HEK293T (cell line): ENCODE data around the gene RFNG.

Experiments
- CTCF ChIA-PET: fragments of 350-600 bp; formaldehyde crosslinking; extraction: SDS; loops from one replicate; lab custom pipeline; 2021; ENCODE audit warnings: antibody characterized with exemption, inconsistent platforms; lab: Yijun Ruan, JAX
- POLR2A ChIA-PET: fragments of 350-600 bp; formaldehyde crosslinking; extraction: SDS; loops from one replicate; lab custom pipeline; 2020; ENCODE audit warnings: antibody characterized with exemption, inconsistent platforms; lab: Yijun Ruan, JAX
- DNase-seq: peaks from one replicate; pipeline ENCODE4 v3.0.0; 2012; ENCODE audit warnings: mixed read lengths; ENCODE audit errors: extremely low spot score
- ARNT ChIP-seq: fragments of 450-650 bp; IDR thresholded peaks from 2 replicates; pipeline ENCODE4 v1.6.1; 2017; ENCODE audit warnings: mild to moderate bottlenecking
- BHLHE40 ChIP-seq: fragments of 450-650 bp; IDR thresholded peaks from 2 replicates; pipeline ENCODE4 v1.6.1; 2016; ENCODE audit warnings: mild to moderate bottlenecking, moderate library complexity, borderline replicate concordance
- CTBP1 ChIP-seq: fragments of 450-650 bp; IDR thresholded peaks from 2 replicates; pipeline ENCODE4 v1.6.1; 2016; ENCODE audit warnings: borderline replicate concordance
- ELF4 ChIP-seq: fragments of 450-650 bp; IDR thresholded peaks from 2 replicates; pipeline ENCODE4 v1.6.1; 2017; ENCODE audit warnings: antibody characterized with exemption
- FOXA1 ChIP-seq: fragments of 450-650 bp; IDR thresholded peaks from 2 replicates; pipeline ENCODE4 v1.6.1; 2016; ENCODE audit warnings: mild to moderate bottlenecking
- FOXK2 ChIP-seq: fragments of 450-650 bp; IDR thresholded peaks from 2 replicates; pipeline ENCODE4 v1.6.1; 2016; ENCODE audit warnings: mild to moderate bottlenecking
- FOXM1 ChIP-seq: fragments of 450-650 bp; IDR thresholded peaks from 2 replicates; pipeline ENCODE4 v1.6.1; 2017; ENCODE audit warnings: mild to moderate bottlenecking, borderline replicate concordance
- HDGF ChIP-seq: fragments of 450-650 bp; IDR thresholded peaks from 2 replicates; pipeline ENCODE4 v1.6.1; 2017; ENCODE audit warnings: antibody characterized with exemption, borderline replicate concordance
- L3MBTL2 ChIP-seq: fragments of 450-650 bp; conservative IDR thresholded peaks from 2 replicates; pipeline ENCODE4 v1.6.1; 2016; ENCODE audit warnings: mild to moderate bottlenecking
- LEF1 ChIP-seq: fragments of 450-650 bp; IDR thresholded peaks from 2 replicates; pipeline ENCODE4 v1.6.1; 2017; ENCODE audit warnings: mild to moderate bottlenecking, borderline replicate concordance
- NFRKB ChIP-seq: fragments of 450-650 bp; IDR thresholded peaks from 2 replicates; pipeline ENCODE4 v1.6.1; 2016; ENCODE audit warnings: mild to moderate bottlenecking, moderate library complexity
- SP1 ChIP-seq: fragments of 450-650 bp; IDR thresholded peaks from 2 replicates; pipeline ENCODE4 v1.6.1; 2017
- SUZ12 ChIP-seq: fragments of 450-650 bp; IDR thresholded peaks from 2 replicates; pipeline ENCODE4 v1.6.1; 2016; ENCODE audit warnings: mild to moderate bottlenecking
- TARDBP ChIP-seq: fragments of 450-650 bp; IDR thresholded peaks from 2 replicates; pipeline ENCODE4 v1.6.1; 2016
- ZNF384 ChIP-seq: fragments of 450-650 bp; IDR thresholded peaks from 2 replicates; pipeline ENCODE4 v1.6.1; 2016
- TF ChIP-seq, protein P1 (sequence below): fragments of 450-650 bp; IDR thresholded peaks from 2 replicates; pipeline ENCODE4 v1.6.1; 2016

The RFNG gene

DNA sequence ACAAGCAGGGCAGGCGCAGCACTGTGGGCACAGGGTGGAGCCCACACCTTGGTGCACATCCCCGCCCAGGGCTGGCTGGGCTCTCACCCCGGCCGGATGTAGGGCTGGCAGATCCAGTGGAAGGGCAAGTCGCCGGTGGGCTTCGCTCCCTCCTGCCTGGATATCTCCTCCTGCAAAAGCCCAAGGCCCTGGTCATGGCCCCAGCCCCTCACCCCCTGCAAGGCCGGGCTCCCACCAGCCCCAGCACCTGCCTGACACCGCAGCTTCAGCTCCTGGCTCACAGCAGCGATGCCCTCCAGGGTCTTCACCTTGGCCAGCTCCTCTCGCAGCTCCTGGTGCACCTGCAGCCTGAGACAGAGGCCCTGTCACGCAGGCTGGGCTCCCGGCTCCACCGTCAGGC lies 9.0 kb upstream of the RFNG start:
- TF ChIP-seq CTBP1 (no peak), TARDBP (no peak), SP1 (no peak), FOXM1 (no peak), ELF4 (no peak), FOXK2 (no peak), NFRKB (no peak)
- CTCF ChIA-PET, result no interaction called here
- POLR2A ChIA-PET, result interaction anchor here (1.1 to 6.8 kb wide), 5 partner anchors 6 to 38 kb away, joined by 3 to 46 read pairs (median 4); partner anchors contain the start of genes DCXR, FASN, GPS1 and RAC3
- DNase-seq, result no peak

- TF ChIP-seq FOXK2, result no peak
- TF ChIP-seq ELF4, result no peak
- TF ChIP-seq FOXM1, result no peak
- TF ChIP-seq SP1, result no peak
- TF ChIP-seq HDGF, result no peak
- TF ChIP-seq SUZ12, result no peak
- TF ChIP-seq, protein P1, sequence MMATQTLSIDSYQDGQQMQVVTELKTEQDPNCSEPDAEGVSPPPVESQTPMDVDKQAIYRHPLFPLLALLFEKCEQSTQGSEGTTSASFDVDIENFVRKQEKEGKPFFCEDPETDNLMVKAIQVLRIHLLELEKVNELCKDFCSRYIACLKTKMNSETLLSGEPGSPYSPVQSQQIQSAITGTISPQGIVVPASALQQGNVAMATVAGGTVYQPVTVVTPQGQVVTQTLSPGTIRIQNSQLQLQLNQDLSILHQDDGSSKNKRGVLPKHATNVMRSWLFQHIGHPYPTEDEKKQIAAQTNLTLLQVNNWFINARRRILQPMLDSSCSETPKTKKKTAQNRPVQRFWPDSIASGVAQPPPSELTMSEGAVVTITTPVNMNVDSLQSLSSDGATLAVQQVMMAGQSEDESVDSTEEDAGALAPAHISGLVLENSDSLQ, result no peak
- TF ChIP-seq NFRKB, result no peak
- no peak for TF ChIP-seq BHLHE40
- TF ChIP-seq LEF1, result no peak
- TF ChIP-seq CTBP1, result no peak
- no peak for TF ChIP-seq FOXA1
- no peak for TF ChIP-seq ZNF384
- TF ChIP-seq L3MBTL2, result no peak
- POLR2A ChIA-PET, result interaction anchor here (1.1 to 1.9 kb wide), 3 partner anchors 22 to 38 kb away, joined by 3 to 6 read pairs (median 4); partner anchors contain the start of genes DCXR and FASN
- DNase-seq, result no peak
- CTCF ChIA-PET, result no interaction called here
Measured at GRCh38 chr17:82060001-82060380, 8.4 kb upstream of the RFNG start.

DNA sequence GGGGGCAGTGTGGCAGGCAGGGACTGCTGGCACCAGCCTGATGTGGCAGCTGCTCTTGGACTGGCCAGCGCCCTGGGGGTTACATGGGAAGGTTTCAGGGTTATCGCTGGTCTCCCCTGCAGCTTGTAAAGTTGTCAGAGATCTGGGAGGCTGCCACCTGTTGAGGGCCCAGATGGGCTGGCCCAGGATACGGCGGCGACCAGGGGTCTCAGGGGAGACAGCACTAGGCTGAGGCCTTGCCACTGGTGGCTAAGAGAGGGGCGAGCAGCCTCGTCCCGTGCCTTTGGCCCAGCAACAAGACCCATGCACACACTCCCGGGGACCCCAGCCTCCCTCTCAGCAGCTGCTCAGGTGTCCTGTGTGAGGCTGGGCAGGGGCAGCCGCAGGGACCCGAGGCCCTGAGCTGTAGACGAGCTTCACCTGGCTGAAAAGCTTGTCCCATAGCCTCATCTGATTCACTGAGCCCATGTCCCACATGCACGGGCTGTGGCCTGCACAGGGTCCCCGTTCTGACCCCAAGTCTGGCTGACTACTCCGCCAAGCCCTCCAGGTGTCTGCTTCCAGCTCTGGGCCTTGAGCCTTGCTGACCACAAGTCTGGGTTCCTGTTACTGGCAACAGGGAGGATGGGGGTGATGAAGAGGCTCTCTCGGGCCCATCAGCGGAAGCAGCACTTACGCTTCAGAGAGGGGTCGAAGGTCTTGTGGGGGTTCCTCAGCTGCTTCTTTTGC lies 7.8 kb upstream of the RFNG start:
- no peak for DNase-seq
- TF ChIP-seq BHLHE40 (no peak), NFRKB (no peak), SP1 (no peak), FOXM1 (no peak)
- ChIA-PET CTCF (no interaction called here), POLR2A (interaction anchor here (0.9 to 1.9 kb wide), 4 partner anchors 9 to 39 kb away, joined by 3 to 6 read pairs (median 4); partner anchors contain the start of genes DCXR and FASN)

GRCh38 chr17:82058855-82059249 lies 7.2 kb upstream of the RFNG start:
- CTCF ChIA-PET, result no interaction called here
- no peak for DNase-seq
- TF ChIP-seq ELF4 (no peak), SUZ12 (no peak), ARNT (no peak), SP1 (no peak), TARDBP (no peak), FOXA1 (no peak), HDGF (no peak), ZNF384 (no peak), FOXM1 (no peak), FOXK2 (no peak)
- TF ChIP-seq, protein P1, result no peak
- POLR2A ChIA-PET, result interaction anchor here (0.9 to 1.2 kb wide), 2 partner anchors 8 to 11 kb away, joined by 3 to 4 read pairs; no protein-coding TSS in a partner anchor

DNA sequence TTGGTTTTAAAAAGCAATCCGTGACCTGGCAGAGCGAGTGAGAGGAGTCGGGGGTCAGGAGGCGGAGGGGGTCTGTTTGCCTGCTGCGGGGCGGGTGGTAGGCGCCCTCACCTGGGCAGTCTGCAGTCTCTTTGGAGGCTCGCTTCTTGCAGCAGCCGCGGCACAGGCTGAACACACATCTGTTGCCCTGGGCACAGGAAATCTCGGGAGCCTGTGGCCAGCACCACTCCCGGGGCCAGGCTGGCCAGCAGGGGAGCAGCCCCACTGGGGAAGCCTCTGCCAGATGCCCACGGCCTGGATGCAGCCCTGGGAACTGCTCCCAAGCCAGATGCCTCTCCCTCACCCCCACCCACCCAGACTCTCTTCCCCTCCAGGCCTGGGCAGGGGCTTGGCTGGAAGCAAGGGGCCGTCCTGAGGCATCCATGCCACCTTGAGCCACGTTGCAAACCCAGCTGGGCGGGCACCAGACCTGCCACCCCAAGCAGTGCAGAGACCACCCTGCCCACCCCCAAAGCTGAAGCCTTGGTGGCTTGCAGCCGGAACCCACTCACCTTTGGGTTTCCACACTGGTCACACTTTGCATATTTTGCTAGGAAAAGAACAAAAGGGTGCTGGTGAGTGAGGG lies 6.7 kb upstream of the RFNG start:
- no peak for TF ChIP-seq ZNF384
- no peak for TF ChIP-seq ELF4
- no peak for TF ChIP-seq SP1
- no peak for TF ChIP-seq TARDBP
- TF ChIP-seq NFRKB, result no peak
- TF ChIP-seq ARNT, result no peak
- no peak for TF ChIP-seq FOXM1
- TF ChIP-seq FOXA1, result no peak
- TF ChIP-seq BHLHE40, result no peak
- no peak for TF ChIP-seq FOXK2
- TF ChIP-seq, protein P1, result no peak
- no peak for TF ChIP-seq SUZ12
- CTCF ChIA-PET, result no interaction called here
- no peak for DNase-seq
- POLR2A ChIA-PET, result interaction anchor here (0.9 to 1.2 kb wide), 2 partner anchors 8 to 11 kb away, joined by 3 to 4 read pairs; no protein-coding TSS in a partner anchor

DNA sequence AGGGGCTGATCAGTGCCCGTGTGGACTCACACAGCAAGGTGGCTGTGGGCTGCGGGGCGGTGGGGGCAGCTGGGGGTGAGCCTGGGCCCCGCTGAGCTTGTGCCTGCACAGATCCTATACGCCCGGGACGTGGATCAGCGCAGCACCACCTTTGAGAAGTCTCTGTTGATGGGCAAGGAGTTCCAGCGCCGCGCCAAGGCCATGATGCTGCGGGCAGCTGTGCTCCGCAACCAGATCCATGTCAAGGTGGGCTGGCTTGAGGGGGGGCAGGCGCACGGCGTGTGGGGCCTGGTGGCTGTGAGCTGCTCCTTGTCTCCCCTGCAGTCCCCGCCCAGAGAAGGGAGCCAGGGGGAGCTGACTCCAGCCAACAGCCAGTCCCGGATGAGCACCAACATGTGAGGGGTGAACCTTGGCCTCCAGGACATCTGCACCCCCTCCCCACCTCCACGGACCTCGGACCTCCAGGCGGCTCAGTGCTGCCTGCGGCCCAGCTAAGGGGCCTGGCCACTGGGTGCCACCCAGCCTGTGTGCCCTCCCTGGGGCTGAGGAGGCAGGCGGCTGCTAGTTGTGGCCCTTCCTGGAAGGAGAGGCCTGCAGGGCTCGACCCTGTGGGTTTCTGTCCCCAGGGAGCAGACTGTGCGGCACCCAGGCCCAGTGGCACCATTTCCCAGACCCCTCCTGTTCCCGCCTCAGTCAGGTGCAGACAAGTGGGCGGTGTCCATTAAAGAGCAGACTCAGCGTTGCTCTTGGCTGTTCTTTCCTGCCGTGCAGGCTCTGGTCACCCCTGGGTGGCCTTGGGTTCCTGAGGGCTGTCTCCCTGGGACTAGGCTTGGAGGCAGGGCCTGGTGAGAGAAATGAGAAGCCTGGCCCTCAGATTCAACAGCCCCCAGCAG lies 5.4 kb upstream of the RFNG start:
- CTCF ChIA-PET, result no interaction called here

More for the DNA sequence above, 5.4 kb upstream of the RFNG start:
- no peak for DNase-seq
- TF ChIP-seq L3MBTL2 (no peak), FOXK2 (no peak), ARNT (no peak), FOXA1 (no peak), SP1 (no peak), HDGF (no peak), ELF4 (no peak), FOXM1 (no peak), TARDBP (no peak), NFRKB (no peak)
- TF ChIP-seq, protein P1, result no peak
- POLR2A ChIA-PET, result interaction anchor here (1.0 to 6.3 kb wide), 6 partner anchors 7 to 28 kb away, joined by 3 to 46 read pairs (median 3); partner anchors contain the start of genes DCXR, DUS1L and RAC3
